ENCODE results near the gene TIMM21.

The TIMM21 gene

GRCh38 chr18:74196220-74197119 lies 48.1 kb downstream of the TIMM21 start:
- DNase-seq, result peak; percentile 51

DNA sequence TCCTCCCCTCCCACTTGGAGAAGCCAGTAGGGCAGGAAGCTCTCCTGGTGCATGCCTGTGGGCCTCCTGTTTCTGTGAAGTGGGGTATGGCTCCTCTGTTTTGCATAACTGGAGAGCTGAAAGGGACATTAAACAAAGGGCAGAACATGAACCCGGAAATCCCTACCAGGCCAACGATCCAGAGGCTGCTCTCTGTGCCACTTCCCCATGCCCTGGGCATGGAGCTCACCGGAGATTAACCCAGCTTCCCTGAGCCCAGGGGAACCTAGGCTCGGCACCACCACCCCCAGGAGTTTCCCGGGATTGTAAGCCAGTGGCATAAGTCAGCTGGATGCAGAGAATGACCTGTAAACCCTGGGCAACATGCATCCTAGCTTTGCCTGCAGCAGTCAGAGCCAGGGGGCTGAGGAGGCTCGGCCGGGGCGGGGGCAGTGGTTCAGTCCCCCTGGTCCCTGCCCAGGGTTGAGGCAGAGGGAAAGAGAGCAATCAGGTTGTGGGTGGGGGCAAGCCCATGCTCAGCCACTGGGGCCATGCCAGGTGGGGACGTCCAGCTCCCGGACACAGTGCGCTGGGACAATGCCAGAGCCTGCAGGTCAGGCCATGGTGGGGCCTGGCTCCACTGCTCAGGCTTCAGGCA lies 49.5 kb downstream of the TIMM21 start:
- DNase-seq, result no peak

GRCh38 chr18:74198453-74198852 lies 50.1 kb downstream of the TIMM21 start:
- DNase-seq, result no peak

GRCh38 chr18:74200780-74201179 lies 52.5 kb downstream of the TIMM21 start:
- no peak for DNase-seq

DNA sequence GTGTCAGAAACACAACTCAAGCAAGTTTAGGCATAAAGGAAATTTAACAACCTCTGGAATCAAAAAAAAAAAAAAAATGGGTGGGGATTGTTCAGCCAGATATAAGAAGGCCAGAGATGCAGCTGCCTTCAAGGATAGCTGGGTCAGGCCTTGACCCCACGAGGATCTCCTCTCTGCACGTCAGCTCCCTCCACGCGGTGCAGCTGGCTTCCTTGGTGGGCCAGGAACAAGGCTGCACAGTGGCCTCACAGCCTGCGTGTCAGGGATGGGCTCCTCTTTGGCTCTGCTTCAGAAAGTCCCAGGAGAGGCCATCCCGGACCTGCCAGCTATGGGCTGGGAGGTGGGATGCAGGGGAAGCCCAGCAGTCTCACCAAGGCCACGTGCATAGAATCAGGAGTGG lies 55.5 kb downstream of the TIMM21 start:
- no peak for DNase-seq

DNA sequence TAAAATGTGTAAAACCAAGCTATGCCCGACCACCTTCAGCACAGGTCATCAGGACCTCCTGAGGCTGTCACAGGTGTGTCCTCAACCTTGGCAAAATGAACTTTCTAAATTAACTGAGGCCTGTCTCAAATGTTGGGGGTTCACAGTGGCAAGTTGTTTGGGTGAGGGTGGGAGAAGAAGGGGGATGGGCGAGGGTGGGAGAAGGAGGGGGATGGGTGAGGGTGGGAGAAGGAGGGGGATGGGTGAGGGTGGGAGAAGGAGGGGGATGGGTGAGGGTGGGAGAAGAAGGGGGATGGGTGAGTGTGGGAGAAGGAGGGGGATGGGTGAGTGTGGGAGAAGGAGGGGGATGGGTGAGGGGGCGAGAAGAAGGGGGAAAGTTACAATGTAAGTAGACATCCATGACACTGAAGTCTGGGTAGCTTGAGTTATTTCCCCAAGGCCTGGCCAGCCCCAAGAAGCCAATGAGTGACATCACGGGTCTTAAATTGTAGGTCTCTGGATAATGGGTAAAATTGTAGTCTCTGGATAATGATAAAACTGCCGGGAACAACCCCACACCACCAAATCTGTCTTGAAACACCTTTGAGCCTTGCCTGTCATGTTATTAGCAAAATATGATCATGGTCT lies 56.3 kb downstream of the TIMM21 start:
- DNase-seq, result no peak
